A549 (cell line): Measurements from ENCODE around the gene TNRC18.

ENCODE experiments used
- CEBPB ChIP-seq, 2 experiments: fragments of >200 bp in 1 of 2; sonication (Bioruptor Twin) in 1 of 2; formaldehyde crosslinking in 1 of 2; IDR thresholded peaks; 2 replicates each; pipeline ENCODE4 v1.6.1; 2012 to 2016
- CHD2 ChIP-seq: fragments of 150-350 bp; IDR thresholded peaks from 2 replicates; pipeline ENCODE4 v1.6.1; 2014; ENCODE audit warnings: low read length; ENCODE audit not compliant: partially characterized antibody
- CTCF ChIP-seq: fragments of >200 bp; sonication (Bioruptor Twin); formaldehyde crosslinking; IDR thresholded peaks from 3 replicates; pipeline ENCODE4 v1.5.1; 2016
- EP300 ChIP-seq, 2 experiments: fragments of >200 bp; sonication (Bioruptor Twin); formaldehyde crosslinking; IDR thresholded peaks; 2 replicates in 1 of 2; 3 replicates in 1 of 2; pipeline ENCODE4 v1.6.1; 2016 to 2017
- JUN ChIP-seq, 2 experiments: fragments of >200 bp; sonication (Bioruptor Twin); formaldehyde crosslinking; IDR thresholded peaks; 2 replicates in 1 of 2; 3 replicates in 1 of 2; pipeline ENCODE4 v1.6.1; 2016 to 2017
- MAX ChIP-seq: IDR thresholded peaks from 2 replicates; pipeline ENCODE4 v1.6.1; 2012
- MAZ ChIP-seq: fragments of 150-350 bp; IDR thresholded peaks from 2 replicates; pipeline ENCODE4 v1.6.1; 2014; ENCODE audit warnings: antibody characterized with exemption, low read depth, low read length, borderline replicate concordance
- NR3C1 ChIP-seq: fragments of >200 bp; sonication (Bioruptor Twin); formaldehyde crosslinking; IDR thresholded peaks from 3 replicates; pipeline ENCODE4 v1.6.1; 2017
- POLR2A ChIP-seq: IDR thresholded peaks from 2 replicates; pipeline ENCODE4 v1.6.1; 2012; ENCODE audit warnings: mild to moderate bottlenecking, low read length
- RAD21 ChIP-seq, 2 experiments: fragments of >200 bp in 1 of 2; sonication (Bioruptor Twin) in 1 of 2; formaldehyde crosslinking in 1 of 2; IDR thresholded peaks in 1 of 2; conservative IDR thresholded peaks in 1 of 2; 2 replicates in 1 of 2; 3 replicates in 1 of 2; pipeline ENCODE4 v1.6.1; 2012 to 2018; ENCODE audit warnings: inconsistent platforms in 1 of 2
- SMC3 ChIP-seq: fragments of >200 bp; sonication (Bioruptor Twin); formaldehyde crosslinking; IDR thresholded peaks from 3 replicates; pipeline ENCODE4 v1.6.1; 2018; ENCODE audit warnings: inconsistent platforms
- ZSCAN20 ChIP-seq: fragments of 250-450 bp; sonication (Bioruptor Pico); IDR thresholded peaks from 2 replicates; pipeline ENCODE4 v1.8.0; 2022; ENCODE audit warnings: mild to moderate bottlenecking, moderate library complexity

- no peak for TF ChIP-seq CTCF
- TF ChIP-seq EP300 (IDR thresholded peaks at IDR 0.05), result no peak
- TF ChIP-seq ZSCAN20 (CRISPR knock-in tag), result no peak
- no peak for TF ChIP-seq MAX
- TF ChIP-seq RAD21 (conservative IDR thresholded peaks at IDR 0.05 in 1 of 2, IDR thresholded peaks at IDR 0.05 in 1 of 2), result no peak
- no peak for TF ChIP-seq POLR2A
- no peak for TF ChIP-seq NR3C1
- no peak for TF ChIP-seq MAZ
- TF ChIP-seq CEBPB (IDR thresholded peaks at IDR 0.05), result no peak
- TF ChIP-seq CHD2, result no peak
- TF ChIP-seq SMC3, result no peak
- TF ChIP-seq JUN (IDR thresholded peaks at IDR 0.05), result no peak
Observed at GRCh38 chr7:5404421-5404826, 19.2 kb downstream of the TNRC18 start.
